Smooth muscle cell (in vitro differentiated cells): ENCODE measurements around the gene KCNQ2. TPM values are rescaled to one million over a fixed set of nuclear protein-coding genes. Genes with fewer than 3 reads are reported as not detected.

Experiments used
- DNase-seq: peaks from one replicate; lab custom pipeline; 2025; ENCODE audit not compliant: unreplicated experiment; lab: John Stamatoyannopoulos, UW
- H2AFZ ChIP-seq: fragments of 200-600 bp; sonication (generic); 2 replicates; pipeline ENCODE4 v1.6.0; 2016; ENCODE audit warnings: antibody characterized with exemption, low read depth, mild to moderate bottlenecking
- H3F3A ChIP-seq: fragments of 200-600 bp; sonication (generic); 2 replicates; pipeline ENCODE4 v1.6.0; 2017; ENCODE audit warnings: antibody characterized with exemption, low read depth
- H3K27ac ChIP-seq: fragments of 200-600 bp; sonication (generic); 2 replicates; pipeline ENCODE4 v1.5.1; 2016; ENCODE audit warnings: low read depth, mild to moderate bottlenecking
- H3K27me3 ChIP-seq: fragments of 200-600 bp; sonication (generic); 2 replicates; pipeline ENCODE4 v1.6.1; 2016; ENCODE audit warnings: low read depth, mild to moderate bottlenecking
- H3K36me3 ChIP-seq: fragments of 200-600 bp; sonication (generic); 2 replicates; pipeline ENCODE4 v1.5.1; 2016; ENCODE audit warnings: low read depth
- H3K4me1 ChIP-seq: fragments of 200-600 bp; sonication (generic); 2 replicates; pipeline ENCODE4 v1.5.1; 2016; ENCODE audit warnings: low read depth
- H3K4me2 ChIP-seq: fragments of 200-600 bp; sonication (generic); 2 replicates; pipeline ENCODE4 v1.6.0; 2016; ENCODE audit warnings: mild to moderate bottlenecking
- H3K4me3 ChIP-seq: fragments of 200-600 bp; sonication (generic); 2 replicates; pipeline ENCODE4 v1.5.1; 2016; ENCODE audit warnings: mild to moderate bottlenecking
- H3K79me2 ChIP-seq: fragments of 200-600 bp; sonication (generic); 2 replicates; pipeline ENCODE4 v1.6.0; 2016; ENCODE audit warnings: low read depth, mild to moderate bottlenecking
- H3K9ac ChIP-seq: fragments of 200-600 bp; sonication (generic); 2 replicates; pipeline ENCODE4 v1.6.0; 2016; ENCODE audit warnings: low read depth
- H3K9me3 ChIP-seq: fragments of 200-600 bp; sonication (generic); replicated peaks from 2 replicates; pipeline ENCODE4 v1.5.1; 2016; ENCODE audit warnings: low read depth
- H4K20me1 ChIP-seq: fragments of 200-600 bp; sonication (generic); 2 replicates; pipeline ENCODE4 v1.6.0; 2016; ENCODE audit warnings: low read depth
- CTCF ChIP-seq: fragments of 200-600 bp; sonication (generic); IDR thresholded peaks from 2 replicates; pipeline ENCODE4 v1.5.1; 2017; ENCODE audit warnings: borderline replicate concordance, mild to moderate bottlenecking, antibody characterized with exemption; ENCODE audit not compliant: insufficient read depth, poor library complexity, severe bottlenecking
- WGBS: methylation state at CpG from one replicate; pipeline ENCODE4 v1.1.7; 2016; ENCODE audit warnings: low lambda C conversion rate; 5-methylcytosine and 5-hydroxymethylcytosine counted together
- polyA plus RNA-seq: library from polyadenylated mRNA; unstranded; fragments of >200 nt; fragmentation: Nextera tagmentation; extraction: Ambion mirVana; gene quantifications from 2 replicates; pipeline ENCODE4 v1.2.1, GENCODE V29; 2016
- total RNA-seq: library from RNA; depleted of rRNA; stranded (reverse); fragments of >200 nt; gene quantifications from 2 replicates; pipeline ENCODE4 v1.2.3, GENCODE V29; 2014

Gene KCNQ2
- total and polyA plus RNA-seq, 2 experiments from 2014 or later, result 5.1 to 5.7 TPM

- Histone ChIP-seq H4K20me1 (no peaks in the 10 kb centered on the region), H2AFZ (no peak overlapping the region), H3K4me3 (no peak overlapping the region), H3K4me2 (no peak overlapping the region), H3F3A (no peaks in the 10 kb centered on the region), H3K27ac (no peak overlapping the region), H3K4me1 (peaks cover 7% of the 10 kb centered on the region), H3K27me3 (peaks cover 4% of the 10 kb centered on the region), H3K79me2 (no peaks in the 10 kb centered on the region), H3K9me3 (no peaks in the 10 kb centered on the region), H3K36me3 (no peaks in the 10 kb centered on the region), H3K9ac (no peak overlapping the region)
- TF ChIP-seq CTCF, result no peak
- WGBS, result 75% methylated on average over 20 of the region's 21 CpGs
- no peak for DNase-seq
These were observed 101.8 kb downstream of the KCNQ2 start for GRCh38 chr20:63370618-63371187.

GRCh38 chr20:63369724-63370617 lies 102.5 kb downstream of the KCNQ2 start:
- Histone ChIP-seq H3K27ac (no peak overlapping the region), H3K36me3 (no peaks in the 10 kb centered on the region), H3K9me3 (no peaks in the 10 kb centered on the region), H4K20me1 (no peaks in the 10 kb centered on the region), H3F3A (no peaks in the 10 kb centered on the region), H3K27me3 (peaks cover 4% of the 10 kb centered on the region), H3K9ac (no peak overlapping the region), H3K4me1 (peaks cover 7% of the 10 kb centered on the region), H3K79me2 (no peaks in the 10 kb centered on the region), H3K4me3 (no peak overlapping the region), H2AFZ (no peak overlapping the region), H3K4me2 (no peak overlapping the region)
- no peak for DNase-seq
- no peak for TF ChIP-seq CTCF
- WGBS, result 78% methylated on average over 19 of the region's 24 CpGs

GRCh38 chr20:63369024-63369530 lies 103.4 kb downstream of the KCNQ2 start:
- Histone ChIP-seq H3K9ac (no peak overlapping the region), H2AFZ (no peak overlapping the region), H3K27ac (no peak overlapping the region), H3K9me3 (no peaks in the 10 kb centered on the region), H4K20me1 (no peaks in the 10 kb centered on the region), H3K27me3 (peaks cover 4% of the 10 kb centered on the region), H3K4me3 (no peak overlapping the region), H3K36me3 (no peaks in the 10 kb centered on the region), H3K4me1 (peaks cover 7% of the 10 kb centered on the region), H3K4me2 (no peak overlapping the region), H3K79me2 (no peaks in the 10 kb centered on the region), H3F3A (no peaks in the 10 kb centered on the region)
- no peak for DNase-seq
- no peak for TF ChIP-seq CTCF
- 97% methylated on average over 10 of the region's 10 CpGs for WGBS
